DMS53 treated with DMSO at 0.1 percent for 48 hours (cell line): ENCODE results near the gene RPS21.

Experiments used
- DNase-seq: peaks from one replicate; lab custom pipeline; 2025; ENCODE audit not compliant: unreplicated experiment; lab: John Stamatoyannopoulos, UW

RPS21 gene

GRCh38 chr20:62394248-62395245 is 7.6 kb downstream of the RPS21 start:
- no peak for DNase-seq

- DNase-seq: no peak
Measured at GRCh38 chr20:62395311-62396242, 8.7 kb downstream of the RPS21 start.

GRCh38 chr20:62396367-62397239 is 9.7 kb downstream of the RPS21 start:
- no peak for DNase-seq

- DNase-seq: no peak
Measured at GRCh38 chr20:62398120-62398821, 11.4 kb downstream of the RPS21 start.

GRCh38 chr20:62400021-62400420 is 13.1 kb downstream of the RPS21 start:
- peak; percentile 55 for DNase-seq

GRCh38 chr20:62400541-62400940 is 13.6 kb downstream of the RPS21 start:
- DNase-seq: no peak

GRCh38 chr20:62401331-62401779 is 14.5 kb downstream of the RPS21 start:
- DNase-seq: no peak

GRCh38 chr20:62402456-62403150 is 15.7 kb downstream of the RPS21 start:
- DNase-seq: no peak

GRCh38 chr20:62403331-62403730 is 16.4 kb downstream of the RPS21 start:
- DNase-seq: no peak

GRCh38 chr20:62404112-62404665 is 17.3 kb downstream of the RPS21 start:
- DNase-seq: no peak

- no peak for DNase-seq
Measured at GRCh38 chr20:62404761-62405107, 17.8 kb downstream of the RPS21 start.

GRCh38 chr20:62405108-62405980 is 18.4 kb downstream of the RPS21 start:
- DNase-seq: no peak

- no peak for DNase-seq
Measured at GRCh38 chr20:62405981-62406513, 19.1 kb downstream of the RPS21 start.

GRCh38 chr20:62406635-62407176 is 19.8 kb downstream of the RPS21 start:
- DNase-seq: no peak

GRCh38 chr20:62407221-62407992 is 20.5 kb downstream of the RPS21 start, which contains the start of gene CABLES2:
Gene CABLES2 (minus strand): TSS chr20:62407285. CDS start chr20:62407276, 9 bp downstream.
- DNase-seq: peak; percentile 82

GRCh38 chr20:62408055-62408454 is 21.2 kb downstream of the RPS21 start:
- DNase-seq: no peak

GRCh38 chr20:62408640-62409039 is 21.7 kb downstream of the RPS21 start:
- DNase-seq: no peak
